GM21529 (cell line): ENCODE results near the gene SDSL.
A peak's percentile ranks its signal among the peaks of the same experiment; 100 is the strongest.

ENCODE experiments used
- ATAC-seq: cut with Tn5 transposase; IDR thresholded peaks from one replicate; pipeline ENCODE4 v1.9.1; 2021; ENCODE audit not compliant: unreplicated experiment

Gene SDSL

GRCh38 chr12:113422030-113422885 lies at the start of gene SDSL:
TSS of gene SDSL (plus strand) at chr12:113422380. CDS start at chr12:113427983, 5,603 bp downstream.
- peak; percentile 91 for ATAC-seq

GRCh38 chr12:113373440-113373839 lies 48.7 kb upstream of the SDSL start:
- no peak for ATAC-seq

GRCh38 chr12:113373969-113374368 lies 48.2 kb upstream of the SDSL start:
- no peak for ATAC-seq

GRCh38 chr12:113374823-113375428 lies 47.3 kb upstream of the SDSL start:
- ATAC-seq: no peak

GRCh38 chr12:113378291-113378690 lies 43.9 kb upstream of the SDSL start:
- ATAC-seq: no peak

GRCh38 chr12:113381220-113381619 lies 41.0 kb upstream of the SDSL start:
- no peak for ATAC-seq

GRCh38 chr12:113382206-113382605 lies 40.0 kb upstream of the SDSL start:
- ATAC-seq: no peak

- ATAC-seq: no peak
Observed at GRCh38 chr12:113384778-113385177, 37.4 kb upstream of the SDSL start.

- no peak for ATAC-seq
Observed at GRCh38 chr12:113385282-113385882, 36.8 kb upstream of the SDSL start.

- ATAC-seq: no peak
Observed at GRCh38 chr12:113386866-113387566, 35.2 kb upstream of the SDSL start.

GRCh38 chr12:113387631-113388030 lies 34.5 kb upstream of the SDSL start:
- no peak for ATAC-seq

GRCh38 chr12:113388351-113388750 lies 33.8 kb upstream of the SDSL start:
- no peak for ATAC-seq

GRCh38 chr12:113390064-113391043 lies 31.8 kb upstream of the SDSL start:
- no peak for ATAC-seq

- ATAC-seq: no peak
Observed at GRCh38 chr12:113391145-113391544, 31.0 kb upstream of the SDSL start.

GRCh38 chr12:113391650-113392337 lies 30.4 kb upstream of the SDSL start:
- no peak for ATAC-seq

GRCh38 chr12:113392520-113392919 lies 29.7 kb upstream of the SDSL start:
- no peak for ATAC-seq

- ATAC-seq: no peak
Observed at GRCh38 chr12:113392988-113393579, 29.1 kb upstream of the SDSL start.

- ATAC-seq: no peak
Observed at GRCh38 chr12:113393749-113394148, 28.4 kb upstream of the SDSL start.

- no peak for ATAC-seq
Observed at GRCh38 chr12:113395119-113395518, 27.1 kb upstream of the SDSL start.
